Measurements from ENCODE around the gene KYNU.

KYNU gene

GRCh38 chr2:142952793-142953494 is 75.5 kb downstream of the KYNU start:
- no peak overlapping the region for H3K9ac ChIP-seq (ENCODE audit: low read length)
- H3K27ac ChIP-seq (ENCODE audit: low read depth, low read length): no peak overlapping the region
- no peaks in the 10 kb centered on the region for H3K36me3 ChIP-seq (ENCODE audit: control insufficient read depth, insufficient read depth, low read length)
- H3K4me1 ChIP-seq (ENCODE audit: control insufficient read depth, insufficient read depth, low read length): no peaks in the 10 kb centered on the region
- no peaks in the 10 kb centered on the region for H3K27me3 ChIP-seq (ENCODE audit: control insufficient read depth, insufficient read depth, low read length)
- no peak overlapping the region for H3K4me3 ChIP-seq (ENCODE audit: low read length)

- Histone ChIP-seq H3K36me3 (ENCODE audit: control insufficient read depth, insufficient read depth, low read length) (no peaks in the 10 kb centered on the region), H3K4me1 (ENCODE audit: control insufficient read depth, insufficient read depth, low read length) (no peaks in the 10 kb centered on the region), H3K9ac (ENCODE audit: low read length) (no peak overlapping the region), H3K27me3 (ENCODE audit: control insufficient read depth, insufficient read depth, low read length) (no peaks in the 10 kb centered on the region), H3K27ac (ENCODE audit: low read depth, low read length) (no peak overlapping the region), H3K4me3 (ENCODE audit: low read length) (no peak overlapping the region)
Observed at GRCh38 chr2:142954493-142954892, 77.0 kb downstream of the KYNU start.

- H3K4me3 ChIP-seq (ENCODE audit: low read length): no peak overlapping the region
- H3K4me1 ChIP-seq (ENCODE audit: control insufficient read depth, insufficient read depth, low read length): no peaks in the 10 kb centered on the region
- H3K27ac ChIP-seq (ENCODE audit: low read depth, low read length): no peak overlapping the region
- no peaks in the 10 kb centered on the region for H3K36me3 ChIP-seq (ENCODE audit: control insufficient read depth, insufficient read depth, low read length)
- H3K9ac ChIP-seq (ENCODE audit: low read length): no peak overlapping the region
- H3K27me3 ChIP-seq (ENCODE audit: control insufficient read depth, insufficient read depth, low read length): no peaks in the 10 kb centered on the region
Observed at GRCh38 chr2:142957144-142957543, 79.7 kb downstream of the KYNU start.

GRCh38 chr2:142961202-142961601 is 83.7 kb downstream of the KYNU start:
- no peak overlapping the region for H3K27ac ChIP-seq (ENCODE audit: low read depth, low read length)
- H3K4me3 ChIP-seq (ENCODE audit: low read length): no peak overlapping the region
- H3K9ac ChIP-seq (ENCODE audit: low read length): no peak overlapping the region
- no peaks in the 10 kb centered on the region for H3K36me3 ChIP-seq (ENCODE audit: control insufficient read depth, insufficient read depth, low read length)
- H3K4me1 ChIP-seq (ENCODE audit: control insufficient read depth, insufficient read depth, low read length): no peaks in the 10 kb centered on the region
- H3K27me3 ChIP-seq (ENCODE audit: control insufficient read depth, insufficient read depth, low read length): no peaks in the 10 kb centered on the region

GRCh38 chr2:142965443-142965842 is 88.0 kb downstream of the KYNU start:
- Histone ChIP-seq H3K4me3 (ENCODE audit: low read length) (no peak overlapping the region), H3K4me1 (ENCODE audit: control insufficient read depth, insufficient read depth, low read length) (no peaks in the 10 kb centered on the region), H3K36me3 (ENCODE audit: control insufficient read depth, insufficient read depth, low read length) (no peaks in the 10 kb centered on the region), H3K27ac (ENCODE audit: low read depth, low read length) (no peak overlapping the region), H3K9ac (ENCODE audit: low read length) (no peak overlapping the region), H3K27me3 (ENCODE audit: control insufficient read depth, insufficient read depth, low read length) (no peaks in the 10 kb centered on the region)

GRCh38 chr2:142966284-142966683 is 88.8 kb downstream of the KYNU start:
- Histone ChIP-seq H3K4me1 (ENCODE audit: control insufficient read depth, insufficient read depth, low read length) (no peaks in the 10 kb centered on the region), H3K27ac (ENCODE audit: low read depth, low read length) (no peak overlapping the region), H3K27me3 (ENCODE audit: control insufficient read depth, insufficient read depth, low read length) (no peaks in the 10 kb centered on the region), H3K4me3 (ENCODE audit: low read length) (no peak overlapping the region), H3K36me3 (ENCODE audit: control insufficient read depth, insufficient read depth, low read length) (no peaks in the 10 kb centered on the region), H3K9ac (ENCODE audit: low read length) (no peak overlapping the region)

GRCh38 chr2:142967060-142967459 is 89.6 kb downstream of the KYNU start:
- no peaks in the 10 kb centered on the region for H3K4me1 ChIP-seq (ENCODE audit: control insufficient read depth, insufficient read depth, low read length)
- H3K36me3 ChIP-seq (ENCODE audit: control insufficient read depth, insufficient read depth, low read length): no peaks in the 10 kb centered on the region
- H3K9ac ChIP-seq (ENCODE audit: low read length): no peak overlapping the region
- no peak overlapping the region for H3K27ac ChIP-seq (ENCODE audit: low read depth, low read length)
- no peak overlapping the region for H3K4me3 ChIP-seq (ENCODE audit: low read length)
- H3K27me3 ChIP-seq (ENCODE audit: control insufficient read depth, insufficient read depth, low read length): no peaks in the 10 kb centered on the region

- Histone ChIP-seq H3K4me3 (ENCODE audit: low read length) (no peak overlapping the region), H3K27me3 (ENCODE audit: control insufficient read depth, insufficient read depth, low read length) (no peaks in the 10 kb centered on the region), H3K27ac (ENCODE audit: low read depth, low read length) (no peak overlapping the region), H3K36me3 (ENCODE audit: control insufficient read depth, insufficient read depth, low read length) (no peaks in the 10 kb centered on the region), H3K4me1 (ENCODE audit: control insufficient read depth, insufficient read depth, low read length) (no peaks in the 10 kb centered on the region), H3K9ac (ENCODE audit: low read length) (no peak overlapping the region)
Observed at GRCh38 chr2:142973160-142973821, 95.8 kb downstream of the KYNU start.

GRCh38 chr2:142973822-142974207 is 96.4 kb downstream of the KYNU start:
- H3K4me1 ChIP-seq (ENCODE audit: control insufficient read depth, insufficient read depth, low read length): no peaks in the 10 kb centered on the region
- no peaks in the 10 kb centered on the region for H3K36me3 ChIP-seq (ENCODE audit: control insufficient read depth, insufficient read depth, low read length)
- H3K27ac ChIP-seq (ENCODE audit: low read depth, low read length): no peak overlapping the region
- no peak overlapping the region for H3K9ac ChIP-seq (ENCODE audit: low read length)
- no peak overlapping the region for H3K4me3 ChIP-seq (ENCODE audit: low read length)
- H3K27me3 ChIP-seq (ENCODE audit: control insufficient read depth, insufficient read depth, low read length): no peaks in the 10 kb centered on the region

GRCh38 chr2:142974288-142975024 is 97.0 kb downstream of the KYNU start:
- H3K27me3 ChIP-seq (ENCODE audit: control insufficient read depth, insufficient read depth, low read length): no peaks in the 10 kb centered on the region
- no peak overlapping the region for H3K4me3 ChIP-seq (ENCODE audit: low read length)
- H3K27ac ChIP-seq (ENCODE audit: low read depth, low read length): no peak overlapping the region
- H3K9ac ChIP-seq (ENCODE audit: low read length): no peak overlapping the region
- H3K4me1 ChIP-seq (ENCODE audit: control insufficient read depth, insufficient read depth, low read length): no peaks in the 10 kb centered on the region
- H3K36me3 ChIP-seq (ENCODE audit: control insufficient read depth, insufficient read depth, low read length): no peaks in the 10 kb centered on the region

GRCh38 chr2:142975239-142975638 is 97.8 kb downstream of the KYNU start:
- Histone ChIP-seq H3K4me3 (ENCODE audit: low read length) (no peak overlapping the region), H3K4me1 (ENCODE audit: control insufficient read depth, insufficient read depth, low read length) (no peaks in the 10 kb centered on the region), H3K27me3 (ENCODE audit: control insufficient read depth, insufficient read depth, low read length) (no peaks in the 10 kb centered on the region), H3K36me3 (ENCODE audit: control insufficient read depth, insufficient read depth, low read length) (no peaks in the 10 kb centered on the region), H3K27ac (ENCODE audit: low read depth, low read length) (no peak overlapping the region), H3K9ac (ENCODE audit: low read length) (no peak overlapping the region)

- H3K4me1 ChIP-seq (ENCODE audit: control insufficient read depth, insufficient read depth, low read length): no peaks in the 10 kb centered on the region
- H3K36me3 ChIP-seq (ENCODE audit: control insufficient read depth, insufficient read depth, low read length): no peaks in the 10 kb centered on the region
- no peaks in the 10 kb centered on the region for H3K27me3 ChIP-seq (ENCODE audit: control insufficient read depth, insufficient read depth, low read length)
- H3K9ac ChIP-seq (ENCODE audit: low read length): no peak overlapping the region
- no peak overlapping the region for H3K27ac ChIP-seq (ENCODE audit: low read depth, low read length)
- H3K4me3 ChIP-seq (ENCODE audit: low read length): no peak overlapping the region
Observed at GRCh38 chr2:142980246-142981068, 103.0 kb downstream of the KYNU start.
